ENCODE measurements around the gene ADAM12.

Gene ADAM12

DNA sequence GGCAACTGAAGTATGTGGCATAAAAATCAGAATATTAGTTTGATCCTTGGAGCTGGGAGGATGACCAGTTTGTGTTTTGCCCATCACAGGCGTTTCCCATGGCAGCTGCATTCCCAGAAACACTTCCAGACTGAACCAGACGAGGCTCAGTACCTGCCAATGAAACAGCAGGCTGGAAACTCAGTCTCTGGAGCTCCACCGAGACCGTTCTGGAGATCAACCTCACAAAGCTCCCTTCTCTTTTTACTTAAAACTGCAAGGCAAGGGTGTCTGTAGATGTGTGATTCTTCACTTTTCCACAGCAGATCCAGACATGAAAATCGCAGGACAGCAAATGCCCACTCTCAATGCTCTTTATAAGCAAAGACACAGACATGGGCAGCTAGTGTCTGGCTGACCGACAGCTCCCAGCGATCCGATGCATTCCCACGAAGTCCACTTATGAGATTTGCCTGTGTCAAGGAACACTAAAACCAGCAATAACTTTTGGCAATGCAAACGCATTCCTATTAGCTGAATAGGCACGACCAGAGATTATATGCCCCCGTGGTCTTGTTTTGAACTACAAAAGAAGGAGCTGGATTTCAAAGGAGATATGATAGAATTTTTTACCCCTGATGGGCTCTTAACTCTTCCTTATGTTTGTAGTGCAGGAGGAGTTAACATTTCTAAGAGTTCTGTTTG, 72.6 kb downstream of the ADAM12 start:
- no peak overlapping the region for H3K4me3 Mint-ChIP-seq

GRCh38 chr10:126314863-126315493, 73.3 kb downstream of the ADAM12 start:
- H3K27ac Mint-ChIP-seq = no peak overlapping the region

More for the DNA sequence above, 72.6 kb downstream of the ADAM12 start:
- Mint-ChIP-seq H3K9me3 (no peaks in the 10 kb centered on the region), H3K27ac (no peak overlapping the region), H3K4me1 (no peaks in the 10 kb centered on the region), H3K27me3 (peaks cover 2% of the 10 kb centered on the region), H3K36me3 (no peaks in the 10 kb centered on the region)

DNA sequence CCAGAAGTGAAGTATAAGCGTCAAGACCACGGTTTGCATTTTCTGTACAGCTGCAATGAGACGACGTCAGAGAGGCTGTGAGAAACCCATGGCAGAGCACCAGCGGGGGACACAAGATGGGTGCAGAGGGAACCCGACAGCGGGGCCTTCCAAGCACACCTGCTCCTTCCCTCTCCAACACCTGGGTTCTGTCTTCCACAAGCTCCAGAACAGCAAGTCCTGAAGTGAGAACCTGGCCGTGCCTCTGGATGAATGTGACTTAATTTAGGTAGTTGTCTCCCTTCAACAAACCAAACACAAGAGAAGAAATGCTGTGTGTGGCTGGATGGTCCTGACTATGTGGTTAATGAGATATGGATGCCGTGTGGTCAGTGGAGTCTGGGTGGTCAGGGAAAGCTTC, 76.1 kb downstream of the ADAM12 start:
- no peaks in the 10 kb centered on the region for H3K36me3 Mint-ChIP-seq
- H3K27ac Mint-ChIP-seq = no peak overlapping the region
- H3K4me3 Mint-ChIP-seq = no peak overlapping the region
- peaks cover 4% of the 10 kb centered on the region for H3K27me3 Mint-ChIP-seq
- no peaks in the 10 kb centered on the region for H3K9me3 Mint-ChIP-seq
- no peaks in the 10 kb centered on the region for H3K4me1 Mint-ChIP-seq

More at GRCh38 chr10:126314863-126315493, 73.3 kb downstream of the ADAM12 start:
- H3K27me3 Mint-ChIP-seq = peaks cover 4% of the 10 kb centered on the region
- no peak overlapping the region for H3K4me3 Mint-ChIP-seq
- H3K4me1 Mint-ChIP-seq = no peaks in the 10 kb centered on the region
- no peaks in the 10 kb centered on the region for H3K9me3 Mint-ChIP-seq
- no peaks in the 10 kb centered on the region for H3K36me3 Mint-ChIP-seq

GRCh38 chr10:126309228-126309883, 78.9 kb downstream of the ADAM12 start:
- no peak overlapping the region for H3K4me3 Mint-ChIP-seq
- H3K9me3 Mint-ChIP-seq = peaks cover 14% of the 10 kb centered on the region
- no peaks in the 10 kb centered on the region for H3K36me3 Mint-ChIP-seq
- no peak overlapping the region for H3K27ac Mint-ChIP-seq
- H3K27me3 Mint-ChIP-seq = peaks cover 4% of the 10 kb centered on the region
- H3K4me1 Mint-ChIP-seq = no peaks in the 10 kb centered on the region

- Mint-ChIP-seq H3K9me3 (peaks cover 20% of the 10 kb centered on the region), H3K4me3 (no peak overlapping the region), H3K4me1 (no peaks in the 10 kb centered on the region), H3K27me3 (no peaks in the 10 kb centered on the region), H3K36me3 (no peaks in the 10 kb centered on the region), H3K27ac (no peak overlapping the region)
These were observed 85.2 kb downstream of the ADAM12 start for GRCh38 chr10:126302826-126303665.

DNA sequence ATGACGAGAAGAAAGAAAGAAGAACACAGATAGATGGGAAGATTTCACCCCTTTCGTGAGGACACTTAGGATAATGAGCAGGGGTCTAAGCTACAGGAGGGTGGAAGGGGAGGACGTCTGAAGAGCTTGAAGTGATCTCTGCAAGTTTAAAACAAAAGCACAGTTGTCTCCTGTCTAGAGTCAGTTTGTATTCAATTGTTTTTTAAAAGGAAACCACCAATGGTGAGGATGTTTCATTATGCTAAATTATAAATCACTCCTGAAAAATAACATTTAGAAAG, 85.9 kb downstream of the ADAM12 start:
- Mint-ChIP-seq H3K4me1 (no peaks in the 10 kb centered on the region), H3K27me3 (no peaks in the 10 kb centered on the region), H3K9me3 (peaks cover 20% of the 10 kb centered on the region)

GRCh38 chr10:126301701-126302475, 86.4 kb downstream of the ADAM12 start:
- Mint-ChIP-seq H3K4me3 (no peak overlapping the region), H3K27me3 (no peaks in the 10 kb centered on the region)

More for the DNA sequence above, 85.9 kb downstream of the ADAM12 start:
- Mint-ChIP-seq H3K27ac (no peak overlapping the region), H3K36me3 (no peaks in the 10 kb centered on the region), H3K4me3 (no peak overlapping the region)

GRCh38 chr10:126294451-126294850, 93.8 kb downstream of the ADAM12 start:
- H3K36me3 Mint-ChIP-seq = no peaks in the 10 kb centered on the region
- no peaks in the 10 kb centered on the region for H3K9me3 Mint-ChIP-seq
- no peaks in the 10 kb centered on the region for H3K4me1 Mint-ChIP-seq
- H3K4me3 Mint-ChIP-seq = no peak overlapping the region
- peaks cover 1% of the 10 kb centered on the region for H3K27me3 Mint-ChIP-seq
- H3K27ac Mint-ChIP-seq = no peak overlapping the region

More at GRCh38 chr10:126301701-126302475, 86.4 kb downstream of the ADAM12 start:
- Mint-ChIP-seq H3K4me1 (no peaks in the 10 kb centered on the region), H3K27ac (no peak overlapping the region), H3K36me3 (no peaks in the 10 kb centered on the region), H3K9me3 (peaks cover 20% of the 10 kb centered on the region)

DNA sequence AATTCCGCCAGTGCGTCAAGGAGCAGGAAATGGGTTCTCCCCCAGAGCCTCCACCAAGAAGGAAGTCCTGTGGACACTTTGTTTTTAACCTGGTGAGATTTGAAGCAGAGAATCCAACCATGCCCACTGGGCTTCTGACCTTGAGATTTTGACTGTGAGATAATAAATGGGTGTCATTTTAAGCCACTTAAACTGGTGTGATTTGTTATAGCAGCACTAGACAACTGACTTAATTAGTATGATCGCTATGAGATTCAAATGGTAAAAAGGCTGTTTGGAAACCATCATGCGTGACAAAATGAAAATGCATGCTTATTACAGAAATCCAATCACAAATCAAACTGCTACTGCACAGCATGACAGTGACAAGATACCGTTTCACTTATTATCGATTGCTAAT, 98.0 kb downstream of the ADAM12 start:
- Mint-ChIP-seq H3K4me1 (no peaks in the 10 kb centered on the region), H3K36me3 (no peaks in the 10 kb centered on the region), H3K9me3 (no peaks in the 10 kb centered on the region), H3K27me3 (peaks cover 1% of the 10 kb centered on the region), H3K27ac (no peak overlapping the region), H3K4me3 (no peak overlapping the region)

GRCh38 chr10:126288547-126289493, 99.5 kb downstream of the ADAM12 start:
- Mint-ChIP-seq H3K4me1 (no peaks in the 10 kb centered on the region), H3K27ac (no peak overlapping the region), H3K27me3 (no peaks in the 10 kb centered on the region), H3K9me3 (no peaks in the 10 kb centered on the region), H3K36me3 (no peaks in the 10 kb centered on the region), H3K4me3 (no peak overlapping the region)

DNA sequence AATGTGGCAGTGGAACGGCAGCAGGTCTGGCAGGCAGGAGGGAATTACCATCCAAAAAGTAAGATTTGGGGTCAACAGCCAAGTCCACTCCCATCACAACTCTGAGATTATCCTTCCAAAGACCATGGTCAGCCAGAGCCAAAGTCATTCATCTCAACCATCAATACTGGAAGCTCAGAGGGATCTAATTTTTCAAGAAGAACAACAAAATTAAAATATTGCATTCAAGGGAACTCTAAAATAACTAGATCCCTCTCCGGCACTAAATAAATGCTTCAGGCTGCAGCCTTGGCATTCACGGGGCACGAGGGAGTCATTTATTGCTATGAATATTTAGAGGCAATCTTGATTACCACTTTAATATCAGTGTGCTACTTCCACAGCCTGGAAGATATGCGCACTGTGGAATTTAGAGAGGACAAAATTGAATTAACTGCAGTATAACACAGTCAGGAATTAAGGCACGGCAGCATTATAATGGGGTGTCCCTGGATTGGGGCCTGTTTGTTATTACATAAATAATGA, 102.0 kb downstream of the ADAM12 start:
- H3K36me3 Mint-ChIP-seq = no peaks in the 10 kb centered on the region
- no peak overlapping the region for H3K27ac Mint-ChIP-seq
- no peaks in the 10 kb centered on the region for H3K27me3 Mint-ChIP-seq
- no peaks in the 10 kb centered on the region for H3K9me3 Mint-ChIP-seq
- no peak overlapping the region for H3K4me3 Mint-ChIP-seq
- no peaks in the 10 kb centered on the region for H3K4me1 Mint-ChIP-seq

DNA sequence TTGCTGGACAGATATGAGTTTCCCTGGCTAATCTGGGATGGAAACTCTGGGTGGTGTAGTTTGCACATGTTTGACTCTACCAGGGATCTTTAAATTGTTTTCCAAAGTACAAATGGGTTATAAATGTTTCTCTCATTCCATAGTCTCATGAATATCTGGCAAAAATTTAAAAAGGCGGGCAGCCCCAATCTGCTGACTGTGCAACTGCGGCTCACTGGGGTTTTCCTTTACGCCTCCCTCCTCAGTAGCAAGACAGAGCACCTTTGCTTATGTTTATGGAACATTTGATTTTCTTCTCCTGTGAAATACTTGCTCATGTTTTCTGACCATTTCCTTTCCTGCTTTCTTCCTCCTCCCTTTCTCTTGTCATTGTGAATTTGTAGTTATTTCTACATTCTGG, 105.0 kb downstream of the ADAM12 start:
- Mint-ChIP-seq H3K36me3 (no peaks in the 10 kb centered on the region), H3K27ac (no peak overlapping the region), H3K4me1 (no peaks in the 10 kb centered on the region), H3K4me3 (no peak overlapping the region), H3K27me3 (no peaks in the 10 kb centered on the region), H3K9me3 (no peaks in the 10 kb centered on the region)

DNA sequence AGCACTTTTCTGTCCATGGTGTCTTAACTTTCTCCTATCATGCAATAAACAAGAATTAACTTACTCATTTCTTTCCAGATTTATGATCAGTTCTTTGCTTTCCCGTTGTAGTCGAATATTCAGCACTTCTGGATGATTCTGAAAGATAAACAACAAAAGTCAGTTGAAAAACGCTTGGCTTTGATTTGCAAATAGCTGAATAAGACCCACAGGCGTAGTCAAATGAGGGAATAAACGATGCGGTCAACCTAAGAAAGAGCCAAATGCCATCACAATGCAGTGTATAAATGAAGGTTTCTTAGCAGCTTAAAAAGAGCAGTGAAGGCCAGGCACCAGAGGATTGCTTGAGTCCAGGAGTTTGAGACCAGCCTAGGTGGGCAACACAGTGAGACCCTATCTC, 109.4 kb downstream of the ADAM12 start:
- H3K9me3 Mint-ChIP-seq = peaks cover 6% of the 10 kb centered on the region
- no peaks in the 10 kb centered on the region for H3K4me1 Mint-ChIP-seq
- no peaks in the 10 kb centered on the region for H3K36me3 Mint-ChIP-seq
- no peak overlapping the region for H3K27ac Mint-ChIP-seq
- peaks cover 5% of the 10 kb centered on the region for H3K27me3 Mint-ChIP-seq
- H3K4me3 Mint-ChIP-seq = no peak overlapping the region

DNA sequence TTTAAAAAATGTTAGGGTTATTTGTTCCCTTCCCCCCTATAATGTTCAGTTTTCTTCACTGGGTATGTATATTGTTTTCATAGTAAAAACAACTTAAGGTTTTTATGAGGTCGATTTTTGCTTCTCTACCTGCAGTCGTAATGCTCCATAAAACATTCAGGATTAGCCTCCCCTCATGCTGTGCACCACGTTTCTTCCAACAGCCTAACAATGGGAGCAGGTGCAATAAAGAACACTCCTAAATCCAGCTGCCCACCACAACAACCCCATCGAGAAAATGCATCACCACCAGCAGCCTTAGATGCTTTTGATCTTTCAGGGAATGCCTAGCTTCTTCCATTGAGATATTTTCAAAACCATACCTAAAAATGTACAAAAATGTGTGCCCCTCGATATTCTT, 111.1 kb downstream of the ADAM12 start:
- H3K4me1 Mint-ChIP-seq = no peaks in the 10 kb centered on the region
- peaks cover 5% of the 10 kb centered on the region for H3K27me3 Mint-ChIP-seq
- H3K9me3 Mint-ChIP-seq = peaks cover 6% of the 10 kb centered on the region
- H3K36me3 Mint-ChIP-seq = no peaks in the 10 kb centered on the region
- H3K4me3 Mint-ChIP-seq = no peak overlapping the region
- no peak overlapping the region for H3K27ac Mint-ChIP-seq
